Esophagus muscularis mucosa (tissue), 4 donors: ENCODE data around the gene SLC2A13. TPM values are rescaled to one million over a fixed set of nuclear protein-coding genes. Genes with fewer than 3 reads are reported as not detected.
A peak's percentile ranks its signal among the peaks of the same experiment; 100 is the strongest.

Experiments
- DNase-seq: peaks from one replicate; pipeline ENCODE4 v3.0.0-alpha.2; 2017; ENCODE audit errors: extremely low spot score
- H3K27ac ChIP-seq, 4 donors: fragments of 200-600 bp; sonication (generic); replicated peaks in 1 of 4; 1 replicate in 3 of 4; 2 replicates in 1 of 4; pipeline ENCODE4 v1.5.1; 2016 to 2019; ENCODE audit warnings: mild to moderate bottlenecking in 1 of 4
- H3K27me3 ChIP-seq, 4 donors: fragments of 200-600 bp; sonication (generic); one replicate each; pipeline versions ENCODE4 v1.5.1 to v1.6.0; 2016 to 2019
- H3K36me3 ChIP-seq, 4 donors: fragments of 200-600 bp; sonication (generic); one replicate each; pipeline ENCODE4 v1.5.1; 2016 to 2019
- H3K4me1 ChIP-seq, 4 donors: fragments of 200-600 bp; sonication (generic); one replicate each; pipeline ENCODE4 v1.5.1; 2016 to 2019
- H3K4me3 ChIP-seq, 4 donors: fragments of 200-600 bp; sonication (generic); 1 replicate in 2 of 4; 2 replicates in 2 of 4; pipeline ENCODE4 v1.5.1; 2016 to 2019; ENCODE audit warnings: mild to moderate bottlenecking in 4 of 4, moderate library complexity in 1 of 4
- H3K9me3 ChIP-seq, 4 donors: fragments of 200-600 bp; sonication (generic); 1 replicate in 3 of 4; 2 replicates in 1 of 4; pipeline ENCODE4 v1.5.1; 2016 to 2019
- EP300 ChIP-seq: sonication (generic); formaldehyde crosslinking; IDR thresholded peaks from one replicate; pipeline ENCODE4 v1.6.1; 2017; ENCODE audit warnings: antibody characterized with exemption
- POLR2A ChIP-seq: fragments of 450-650 bp; IDR thresholded peaks from one replicate; pipeline ENCODE4 v1.6.1; 2017; ENCODE audit warnings: antibody characterized with exemption, moderate library complexity, mild to moderate bottlenecking, low read depth
- POLR2AphosphoS5 ChIP-seq, 2 donors: sonication (generic); formaldehyde crosslinking; IDR thresholded peaks; one replicate each; pipeline ENCODE4 v1.6.1; 2017; ENCODE audit warnings: antibody characterized with exemption in 2 of 2
- WGBS: methylation state at CpG from one replicate; pipeline ENCODE4 v1.1.5; 2018; 5-methylcytosine and 5-hydroxymethylcytosine counted together
- intact Hi-C: fragments of 100-400 bp; cut with DNase I; formaldehyde crosslinking; loops from one replicate; pipeline ENCODE4 v1.15.1; 2023
- total RNA-seq, 4 donors: library from RNA; depleted of rRNA; stranded (reverse); fragments of >200 nt; gene quantifications; one replicate each; pipeline versions ENCODE4 v1.1.0 to v1.2.1, GENCODE V29; 2016
- TF ChIP-seq, protein P1 (sequence below), 3 experiments: fragments of 200-600 bp in 2 of 3; fragments of 450-650 bp in 1 of 3; sonication (generic) in 2 of 3; IDR thresholded peaks; one replicate each; pipeline ENCODE4 v1.5.1; 2017 to 2019; ENCODE audit warnings: antibody characterized with exemption in 3 of 3, mild to moderate bottlenecking in 2 of 3, moderate library complexity in 1 of 3

SLC2A13 gene
- total RNA-seq, 4 donors from 2014 or later = 19.6 to 25.7 (median 21.4) TPM

DNA sequence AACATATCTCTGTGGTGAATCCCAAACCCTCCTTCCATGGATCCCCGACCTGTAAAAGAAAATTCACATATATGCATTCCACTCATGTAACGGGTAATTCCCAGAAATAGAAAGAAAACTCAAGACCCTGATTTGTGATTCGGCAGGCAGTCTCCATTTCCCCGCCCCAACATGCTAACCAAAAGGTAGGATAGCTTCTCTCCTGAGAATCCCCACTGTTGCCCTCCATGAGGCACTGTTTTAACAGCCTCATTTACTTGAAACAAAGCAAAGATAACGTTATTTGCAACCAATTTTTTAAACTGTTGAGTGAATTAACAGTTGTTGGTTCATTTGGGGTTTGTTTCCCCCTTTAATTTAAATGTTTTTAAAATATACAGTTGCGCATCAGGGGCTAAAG, 774 bp upstream of the SLC2A13 start:
- no peaks in the 10 kb centered on the region for H3K27me3 ChIP-seq
- DNase-seq = no peak
- no peaks in the 10 kb centered on the region for H3K9me3 ChIP-seq
- peak overlapping the region; percentile 86 to 95 (median 90) for H3K27ac ChIP-seq
- H3K4me3 ChIP-seq = peak overlapping the region; percentile 80 to 99 (median 92)
- H3K36me3 ChIP-seq = no peaks in the 10 kb centered on the region
- H3K4me1 ChIP-seq = peaks cover 4 to 52% (median 47%) of the 10 kb centered on the region in 4 donors
- TF ChIP-seq POLR2A = no peak
- no peak for TF ChIP-seq POLR2AphosphoS5 (IDR thresholded peaks at IDR 0.05)
- no peak for TF ChIP-seq EP300
- TF ChIP-seq, protein P1, sequence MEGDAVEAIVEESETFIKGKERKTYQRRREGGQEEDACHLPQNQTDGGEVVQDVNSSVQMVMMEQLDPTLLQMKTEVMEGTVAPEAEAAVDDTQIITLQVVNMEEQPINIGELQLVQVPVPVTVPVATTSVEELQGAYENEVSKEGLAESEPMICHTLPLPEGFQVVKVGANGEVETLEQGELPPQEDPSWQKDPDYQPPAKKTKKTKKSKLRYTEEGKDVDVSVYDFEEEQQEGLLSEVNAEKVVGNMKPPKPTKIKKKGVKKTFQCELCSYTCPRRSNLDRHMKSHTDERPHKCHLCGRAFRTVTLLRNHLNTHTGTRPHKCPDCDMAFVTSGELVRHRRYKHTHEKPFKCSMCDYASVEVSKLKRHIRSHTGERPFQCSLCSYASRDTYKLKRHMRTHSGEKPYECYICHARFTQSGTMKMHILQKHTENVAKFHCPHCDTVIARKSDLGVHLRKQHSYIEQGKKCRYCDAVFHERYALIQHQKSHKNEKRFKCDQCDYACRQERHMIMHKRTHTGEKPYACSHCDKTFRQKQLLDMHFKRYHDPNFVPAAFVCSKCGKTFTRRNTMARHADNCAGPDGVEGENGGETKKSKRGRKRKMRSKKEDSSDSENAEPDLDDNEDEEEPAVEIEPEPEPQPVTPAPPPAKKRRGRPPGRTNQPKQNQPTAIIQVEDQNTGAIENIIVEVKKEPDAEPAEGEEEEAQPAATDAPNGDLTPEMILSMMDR (IDR thresholded peaks at IDR 0.05) = no peak
- 66% methylated on average over 6 of the region's 6 CpGs for WGBS
- intact Hi-C loops = loop anchor here (1.0 to 5.0 kb wide), 2 partner anchors 95 to 344 kb away; no protein-coding TSS in a partner anchor

DNA sequence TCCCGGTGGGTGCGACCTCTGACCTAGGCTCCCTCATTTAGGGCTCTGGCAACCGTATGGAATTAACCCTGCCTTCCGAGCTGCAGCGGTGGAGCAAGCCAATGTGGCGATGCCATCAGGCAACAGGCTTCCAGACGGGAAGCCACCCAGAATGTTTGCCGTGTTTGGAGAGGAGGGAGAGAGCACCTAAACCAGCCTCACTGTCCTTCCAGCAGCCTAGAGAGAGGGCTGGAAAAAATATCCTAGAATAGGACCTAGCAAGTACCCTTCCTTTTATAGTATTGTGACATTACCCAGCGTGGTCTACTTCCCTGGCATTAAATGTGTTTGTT, 287 bp upstream of the SLC2A13 start:
- H3K4me1 ChIP-seq = peaks cover 4 to 56% (median 49%) of the 10 kb centered on the region in 4 donors
- no peaks in the 10 kb centered on the region for H3K36me3 ChIP-seq
- TF ChIP-seq POLR2A (no peak), EP300 (no peak), POLR2AphosphoS5 (IDR thresholded peaks at IDR 0.05) (no peak)
- TF ChIP-seq, protein P1 (IDR thresholded peaks at IDR 0.05) = no peak
- no peaks in the 10 kb centered on the region for H3K27me3 ChIP-seq
- intact Hi-C loops = loop anchor here (5.0 kb wide), 1 partner anchor 344 kb away; no protein-coding TSS in a partner anchor
- DNase-seq = no peak
- peak overlapping the region; percentile 80 to 99 (median 92) for H3K4me3 ChIP-seq
- WGBS = 21% methylated on average over 3 of the region's 9 CpGs
- H3K9me3 ChIP-seq = no peaks in the 10 kb centered on the region
- H3K27ac ChIP-seq = peak overlapping the region; percentile 86 to 95 (median 90)

DNA sequence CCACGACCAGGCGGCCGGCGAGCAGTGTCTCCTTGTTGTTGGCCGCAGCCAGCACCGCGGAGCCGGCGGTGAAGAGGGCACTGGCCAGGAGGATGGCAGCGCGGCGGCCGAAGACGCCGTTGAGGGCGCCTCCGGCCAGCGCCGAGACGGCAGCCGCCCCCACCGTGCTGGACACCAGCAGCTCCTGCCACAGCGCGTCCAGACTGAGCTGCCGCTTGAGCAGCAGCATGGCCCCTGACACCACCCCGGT, 691 bp downstream of the SLC2A13 start:
- DNase-seq = no peak
- intact Hi-C loops = loop anchor here (5.0 kb wide), 1 partner anchor 343 kb away; no protein-coding TSS in a partner anchor

DNA sequence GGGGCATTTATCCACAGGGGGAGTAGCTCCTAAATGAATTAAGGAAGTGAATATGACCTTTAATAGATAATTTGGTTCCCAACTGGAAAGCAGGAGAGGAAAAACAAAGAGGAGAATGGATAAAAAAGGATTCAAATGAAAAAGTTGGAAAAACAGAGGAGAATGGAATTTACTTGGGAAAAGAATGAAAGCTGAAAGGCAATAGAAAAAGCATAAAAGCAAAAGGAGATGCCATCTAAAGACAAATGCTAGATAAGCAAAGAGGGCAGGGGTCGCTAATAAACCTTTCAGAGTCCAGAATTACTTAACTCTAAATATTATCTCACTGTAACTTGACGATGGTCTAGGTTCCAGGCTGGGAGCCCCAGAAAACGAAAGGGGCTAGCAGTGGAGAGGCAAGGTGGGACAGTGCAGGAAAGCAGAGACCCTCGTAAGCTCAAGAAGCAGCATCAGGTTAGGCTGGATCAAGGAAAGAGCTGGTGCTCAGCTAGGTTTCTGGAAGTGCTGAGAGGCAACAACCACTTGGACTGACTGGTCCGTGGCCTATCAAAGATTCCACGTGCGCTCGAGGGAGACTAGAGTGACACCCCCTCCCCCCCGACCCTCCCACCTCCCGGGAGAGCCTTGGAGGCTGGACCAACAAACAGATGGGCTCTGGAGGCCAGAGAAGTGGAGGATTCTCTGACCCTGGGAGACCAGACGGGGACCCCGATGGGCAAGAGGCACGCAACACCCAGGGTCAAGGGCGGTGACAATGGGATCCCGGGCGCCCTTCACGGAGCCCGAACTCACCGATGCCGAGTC, 1.2 kb downstream of the SLC2A13 start:
- no peaks in the 10 kb centered on the region for H3K9me3 ChIP-seq
- DNase-seq = no peak
- peak overlapping the region; percentile 86 to 95 (median 90) for H3K27ac ChIP-seq
- TF ChIP-seq POLR2A = no peak
- TF ChIP-seq EP300 = no peak
- no peak for TF ChIP-seq POLR2AphosphoS5 (IDR thresholded peaks at IDR 0.05)
- TF ChIP-seq, protein P1 (IDR thresholded peaks at IDR 0.05) = no peak
- H3K4me3 ChIP-seq = peak overlapping the region; percentile 80 to 99 (median 92)
- intact Hi-C loops = loop anchor here (5.0 kb wide), 2 partner anchors 52 to 342 kb away; no protein-coding TSS in a partner anchor
- H3K27me3 ChIP-seq = no peaks in the 10 kb centered on the region
- peaks cover 7 to 64% (median 56%) of the 10 kb centered on the region in 4 donors for H3K4me1 ChIP-seq
- no peaks in the 10 kb centered on the region for H3K36me3 ChIP-seq
- WGBS = 21% methylated on average over 10 of the region's 20 CpGs

More for the DNA sequence above, 691 bp downstream of the SLC2A13 start:
- TF ChIP-seq POLR2AphosphoS5 (IDR thresholded peaks at IDR 0.05) (no peak), EP300 (no peak), POLR2A (no peak)
- TF ChIP-seq, protein P1 (IDR thresholded peaks at IDR 0.05) = no peak
- H3K4me1 ChIP-seq = peaks cover 4 to 59% (median 51%) of the 10 kb centered on the region in 4 donors
- no peaks in the 10 kb centered on the region for H3K27me3 ChIP-seq
- H3K27ac ChIP-seq = peak overlapping the region; percentile 86 to 95 (median 90)
- H3K4me3 ChIP-seq = peak overlapping the region; percentile 80 to 99 (median 92)
- WGBS = no CpG with 5 or more reads among the region's 26 CpGs
- H3K36me3 ChIP-seq = no peaks in the 10 kb centered on the region
- no peaks in the 10 kb centered on the region for H3K9me3 ChIP-seq
